GM21526 (cell line): ENCODE measurements around the gene CDK5RAP2.
"Not testable (repeated sequence)": the region's sequence is repeated elsewhere in the genome, so short reads cannot be mapped to it uniquely, and the experiment has no call there.

Source experiments
- ATAC-seq: cut with Tn5 transposase; IDR thresholded peaks from one replicate; pipeline ENCODE4 v1.9.1; 2021; ENCODE audit warnings: moderate library complexity; ENCODE audit not compliant: unreplicated experiment, low FRiP score

CDK5RAP2 gene

GRCh38 chr9:120522032-120522431 is 57.9 kb downstream of the CDK5RAP2 start:
- no peak for ATAC-seq

- ATAC-seq = no peak
Observed at GRCh38 chr9:120521101-120521500, 58.9 kb downstream of the CDK5RAP2 start.

GRCh38 chr9:120515996-120516395 is 64.0 kb downstream of the CDK5RAP2 start:
- not testable (repeated sequence) for ATAC-seq

GRCh38 chr9:120515481-120515880 is 64.5 kb downstream of the CDK5RAP2 start:
- ATAC-seq = not testable (repeated sequence)

GRCh38 chr9:120514405-120514804 is 65.6 kb downstream of the CDK5RAP2 start:
- no peak for ATAC-seq

- ATAC-seq = no peak
Observed at GRCh38 chr9:120513825-120514396, 66.1 kb downstream of the CDK5RAP2 start.

- ATAC-seq = no peak
Observed at GRCh38 chr9:120510816-120511215, 69.2 kb downstream of the CDK5RAP2 start.

- no peak for ATAC-seq
Observed at GRCh38 chr9:120507936-120508510, 71.9 kb downstream of the CDK5RAP2 start.

- no peak for ATAC-seq
Observed at GRCh38 chr9:120505186-120505585, 74.8 kb downstream of the CDK5RAP2 start.

GRCh38 chr9:120500733-120501132 is 79.2 kb downstream of the CDK5RAP2 start:
- ATAC-seq = no peak

GRCh38 chr9:120497865-120498264 is 82.1 kb downstream of the CDK5RAP2 start:
- not testable (repeated sequence) for ATAC-seq

GRCh38 chr9:120496438-120496837 is 83.5 kb downstream of the CDK5RAP2 start:
- not testable (repeated sequence) for ATAC-seq

GRCh38 chr9:120490888-120491595 is 88.9 kb downstream of the CDK5RAP2 start:
- peak; percentile 81 for ATAC-seq

- no peak for ATAC-seq
Observed at GRCh38 chr9:120486835-120487234, 93.1 kb downstream of the CDK5RAP2 start.

GRCh38 chr9:120486347-120486746 is 93.6 kb downstream of the CDK5RAP2 start:
- ATAC-seq = no peak

GRCh38 chr9:120485788-120486187 is 94.2 kb downstream of the CDK5RAP2 start:
- ATAC-seq = no peak

- ATAC-seq = no peak
Observed at GRCh38 chr9:120484162-120484561, 95.8 kb downstream of the CDK5RAP2 start.

- ATAC-seq = no peak
Observed at GRCh38 chr9:120482424-120483186, 97.4 kb downstream of the CDK5RAP2 start.

GRCh38 chr9:120481846-120482245 is 98.1 kb downstream of the CDK5RAP2 start:
- no peak for ATAC-seq

- no peak for ATAC-seq
Observed at GRCh38 chr9:120481248-120481647, 98.7 kb downstream of the CDK5RAP2 start.

GRCh38 chr9:120480707-120481106 is 99.3 kb downstream of the CDK5RAP2 start:
- ATAC-seq = no peak
